Measurements from ENCODE around the gene RPS19. TPM values are rescaled to one million over a fixed set of nuclear protein-coding genes. Genes with fewer than 3 reads are reported as not detected.
"Not testable (repeated sequence)": the region's sequence is repeated elsewhere in the genome, so short reads cannot be mapped to it uniquely, and the experiment has no call there.

RPS19 gene
- total RNA-seq, 1 donor from 2014 or later, result 665 TPM

DNA sequence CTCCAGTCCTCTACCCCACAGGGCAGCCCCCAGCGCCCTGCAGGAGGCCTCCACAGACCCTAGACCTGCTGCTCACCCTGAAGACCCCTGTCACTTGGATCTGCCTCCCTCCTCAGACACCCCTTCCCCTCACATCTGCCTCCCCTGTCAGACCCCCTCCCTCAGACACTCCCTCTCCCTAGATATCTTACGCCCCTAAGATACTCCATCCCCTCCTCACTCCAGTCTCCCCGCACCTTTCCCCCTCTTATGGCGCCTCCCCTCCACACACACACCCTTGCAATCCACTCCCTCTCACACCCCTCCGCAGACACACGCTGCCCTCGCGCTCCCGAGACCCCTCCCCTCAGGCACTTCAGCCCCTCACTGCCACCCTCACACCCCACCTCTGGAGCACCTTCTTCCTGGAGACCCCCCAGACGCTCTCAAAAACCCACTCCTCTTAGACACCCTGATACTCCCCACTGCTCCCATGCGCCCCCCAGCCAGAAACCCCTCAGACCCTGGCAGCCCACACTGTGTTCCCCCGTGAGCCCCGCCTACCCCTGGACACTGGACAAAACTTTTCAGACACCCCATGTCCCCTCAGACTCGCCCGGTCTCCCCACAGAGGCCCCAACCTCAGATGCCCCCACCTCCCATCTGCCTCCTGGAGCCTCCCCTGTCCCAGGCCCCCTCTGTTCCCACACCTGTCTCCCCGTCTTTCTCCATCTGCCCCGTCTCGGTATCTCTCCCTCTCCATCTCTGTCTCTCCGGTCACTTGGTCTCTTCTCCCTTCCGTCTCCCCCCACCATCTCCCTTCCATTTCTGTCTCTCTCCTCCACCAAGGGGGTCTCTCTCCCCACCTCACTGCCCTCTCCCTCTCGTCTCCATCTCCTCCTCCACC, 53.7 kb downstream of the RPS19 start:
- no peak for DNase-seq (ENCODE audit: low read depth, low spot score)

DNA sequence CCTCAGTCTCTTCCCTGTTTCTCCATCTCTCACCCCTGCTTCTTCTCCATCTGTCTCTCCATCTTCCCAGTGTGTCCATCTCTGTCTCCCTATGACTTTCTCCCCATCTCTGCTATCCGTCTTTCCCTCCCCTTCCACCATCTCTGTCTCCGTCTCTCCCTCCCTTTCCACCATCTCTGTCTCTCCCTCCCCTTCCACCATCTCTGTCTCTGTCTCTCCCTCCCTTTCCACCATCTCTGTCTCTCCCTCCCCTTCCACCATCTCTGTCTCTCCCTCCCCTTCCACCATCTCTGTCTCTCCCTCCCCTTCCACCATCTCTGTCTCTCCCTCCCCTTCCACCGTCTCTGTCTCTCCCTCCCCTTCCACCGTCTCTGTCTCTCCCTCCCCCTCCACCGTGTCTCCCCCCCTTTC, 54.4 kb downstream of the RPS19 start:
- DNase-seq (ENCODE audit: low read depth, low spot score), result not testable (repeated sequence)

DNA sequence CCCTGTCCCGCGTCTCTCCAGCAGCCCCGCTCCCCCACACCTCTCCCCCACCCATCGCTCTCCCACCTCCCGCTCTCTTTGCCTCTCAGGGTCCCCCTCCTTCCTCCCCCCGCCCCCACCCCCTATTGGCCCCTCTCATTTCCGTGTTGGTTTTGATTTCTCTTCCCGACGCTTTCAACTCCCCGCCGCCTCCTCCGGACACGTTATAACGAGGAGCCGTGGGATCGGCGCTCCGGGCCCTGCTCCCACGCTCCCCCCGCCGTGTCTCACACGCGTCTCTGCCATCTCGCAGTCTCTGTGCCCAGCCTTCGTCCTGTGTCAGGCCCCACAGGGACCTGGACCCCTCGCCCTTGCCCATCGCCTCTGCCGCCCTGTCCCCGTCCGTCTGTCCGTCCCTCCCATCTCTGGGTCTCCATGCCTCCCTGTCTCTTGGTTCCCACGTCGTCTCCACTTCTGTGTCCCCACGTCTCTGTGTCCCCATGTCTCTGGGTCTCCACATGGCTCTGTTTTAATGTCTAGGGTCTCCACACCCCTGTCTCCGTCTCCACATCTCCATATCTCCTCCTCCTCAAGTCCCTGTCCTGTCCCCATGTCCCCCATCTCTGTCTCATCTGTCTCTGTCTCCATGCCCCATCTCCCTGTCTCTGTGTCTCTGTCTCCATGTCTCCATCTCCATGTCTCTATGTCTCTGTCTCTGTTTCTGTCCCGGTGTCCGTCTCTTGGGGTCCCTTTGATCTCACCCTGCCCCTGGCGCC, 55.1 kb downstream of the RPS19 start:
- DNase-seq (ENCODE audit: low read depth, low spot score), result no peak

DNA sequence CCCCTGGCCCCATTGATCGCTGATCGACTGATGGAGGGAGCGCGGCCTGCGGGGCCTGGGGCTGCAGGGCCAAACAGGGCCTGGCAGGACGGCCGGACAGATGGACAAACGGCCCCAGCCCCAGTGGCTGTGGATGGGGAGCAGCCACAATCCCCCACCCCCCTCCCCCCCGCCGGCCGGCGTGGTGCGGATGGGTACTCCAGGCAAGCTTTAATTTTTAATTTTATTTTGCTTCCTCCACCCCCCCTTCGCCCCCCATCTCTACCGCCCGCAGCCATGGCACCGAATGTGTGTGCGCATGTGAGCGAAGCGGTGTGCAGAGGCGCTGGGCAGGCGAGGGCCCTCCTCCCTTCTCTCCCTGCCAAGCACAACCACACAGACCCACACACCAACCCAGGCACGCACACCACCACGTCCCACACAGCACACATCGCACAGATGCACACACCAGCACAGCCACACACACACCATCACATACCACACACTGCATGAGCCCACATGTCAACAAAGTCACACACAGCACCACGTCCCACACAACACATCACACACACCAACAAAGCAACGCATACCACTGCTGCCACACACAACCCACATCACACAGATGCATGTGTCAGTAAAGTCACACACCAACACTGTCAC, 55.8 kb downstream of the RPS19 start:
- DNase-seq (ENCODE audit: low read depth, low spot score), result no peak

DNA sequence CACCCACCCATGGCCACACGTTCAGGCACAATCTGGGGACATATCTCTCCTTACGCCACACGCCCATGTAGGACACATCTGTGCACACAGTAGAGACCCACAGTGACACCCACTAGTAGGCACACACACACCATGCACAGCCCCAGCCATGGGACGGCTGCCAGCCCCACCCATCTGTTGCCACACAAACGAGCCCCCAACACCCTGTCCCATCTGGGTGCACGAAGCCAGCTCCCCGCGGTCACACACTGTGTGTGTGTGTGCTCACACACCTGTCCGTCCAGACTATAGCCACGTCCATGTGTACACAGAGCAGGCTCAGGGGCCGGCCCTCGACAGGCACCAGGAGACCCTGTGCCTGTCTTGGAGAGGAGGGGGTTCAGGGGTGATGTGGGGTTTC, 57.6 kb downstream of the RPS19 start:
- DNase-seq (ENCODE audit: low read depth, low spot score), result no peak

DNA sequence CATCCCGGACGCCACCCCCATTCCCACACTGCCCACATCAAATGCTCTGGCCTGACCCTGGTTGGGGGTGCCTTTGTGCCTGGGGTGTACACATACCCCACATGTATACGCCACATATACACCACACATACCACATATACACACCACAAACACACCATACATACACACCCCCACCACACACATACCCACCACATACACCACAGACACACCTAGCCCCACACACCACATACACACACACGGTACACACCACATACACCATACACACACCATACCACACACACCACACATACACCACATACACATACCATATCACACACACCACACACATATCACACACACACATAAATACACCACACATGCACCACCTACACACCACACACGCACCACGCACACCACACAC, 58.0 kb downstream of the RPS19 start:
- no peak for DNase-seq (ENCODE audit: low read depth, low spot score)

DNA sequence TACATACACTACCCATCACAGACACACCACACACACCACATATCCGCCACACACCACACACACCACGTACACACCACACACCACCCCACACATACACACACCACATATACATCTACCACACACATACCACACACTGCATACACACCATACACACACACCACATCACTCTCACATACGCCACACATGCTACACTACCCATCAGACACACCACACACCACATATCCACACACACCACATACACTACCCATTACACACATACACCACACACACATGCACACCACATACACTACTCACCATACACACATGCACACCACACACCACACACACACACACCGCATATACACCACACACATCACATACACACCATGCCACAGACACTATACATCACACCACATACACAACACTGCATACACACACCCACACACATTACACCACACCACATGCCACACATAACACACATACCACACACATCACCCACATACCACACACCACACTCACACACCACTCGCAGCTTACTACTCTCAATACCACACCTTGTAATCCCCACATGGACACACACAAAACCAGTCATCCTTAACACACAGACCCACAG, 58.7 kb downstream of the RPS19 start:
- DNase-seq (ENCODE audit: low read depth, low spot score), result no peak

DNA sequence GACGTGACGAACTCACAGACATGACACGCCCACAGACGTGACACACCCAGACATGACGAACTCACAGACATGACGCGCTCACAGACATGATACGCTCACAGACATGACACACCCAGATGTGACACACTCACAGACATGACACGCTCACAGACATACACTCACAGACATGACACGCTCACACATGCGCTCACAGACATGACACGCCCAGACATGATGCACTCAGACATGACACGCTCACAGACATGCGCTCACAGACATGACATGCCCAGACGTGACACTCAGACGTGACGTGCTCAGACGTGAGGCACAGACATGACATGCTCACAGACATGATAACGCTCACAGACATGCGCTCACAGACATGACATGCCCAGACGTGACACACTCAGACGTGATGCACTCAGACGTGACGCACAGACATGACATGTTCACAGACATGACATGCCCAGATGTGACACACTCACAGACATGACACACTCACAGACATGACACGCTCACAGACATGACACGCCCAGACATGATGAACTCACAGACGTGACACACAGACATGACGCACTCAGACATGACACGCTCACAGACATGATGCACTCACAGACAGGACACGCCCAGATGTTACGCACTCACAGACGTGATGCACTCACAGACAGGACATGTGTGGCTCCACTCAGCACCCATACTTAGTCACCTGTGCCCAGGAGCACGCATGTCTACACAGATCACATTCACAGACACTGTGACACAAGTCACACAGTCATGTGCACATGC, 60.1 kb downstream of the RPS19 start:
- DNase-seq (ENCODE audit: low read depth, low spot score), result no peak

DNA sequence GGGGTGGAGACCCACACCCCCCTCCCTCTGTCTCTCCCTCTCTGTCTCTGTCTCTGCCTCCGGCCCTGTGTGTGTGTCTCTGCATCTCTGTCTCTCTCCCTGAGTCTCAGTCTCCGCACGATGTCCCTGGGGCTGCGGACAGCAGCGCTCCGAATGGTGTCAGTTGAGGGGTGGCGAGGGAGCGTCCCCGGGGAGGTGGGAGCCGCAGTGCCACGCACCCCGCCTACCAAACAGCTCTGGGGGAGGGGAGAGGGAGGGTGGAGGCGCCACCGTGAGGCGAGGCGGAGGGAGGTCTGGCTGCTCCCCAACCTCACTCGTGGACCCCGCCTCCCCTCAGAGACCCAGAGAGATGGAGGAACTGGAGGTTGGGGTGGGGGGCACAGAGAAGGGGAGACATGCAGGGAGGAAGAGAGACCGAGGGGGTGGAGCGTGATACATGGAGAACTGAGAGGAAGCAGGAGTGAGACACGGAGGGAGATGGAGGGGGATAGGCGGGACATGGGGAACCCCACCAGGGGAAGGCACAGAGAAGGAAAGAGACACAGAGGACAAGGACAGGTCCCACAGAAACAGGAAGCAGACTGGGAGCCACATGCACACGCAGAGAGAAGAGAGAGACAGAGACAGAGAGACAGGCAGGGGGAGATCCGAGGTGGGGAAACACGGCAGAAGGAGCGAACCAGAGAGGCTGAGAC, 61.0 kb downstream of the RPS19 start:
- no peak for DNase-seq (ENCODE audit: low read depth, low spot score)

DNA sequence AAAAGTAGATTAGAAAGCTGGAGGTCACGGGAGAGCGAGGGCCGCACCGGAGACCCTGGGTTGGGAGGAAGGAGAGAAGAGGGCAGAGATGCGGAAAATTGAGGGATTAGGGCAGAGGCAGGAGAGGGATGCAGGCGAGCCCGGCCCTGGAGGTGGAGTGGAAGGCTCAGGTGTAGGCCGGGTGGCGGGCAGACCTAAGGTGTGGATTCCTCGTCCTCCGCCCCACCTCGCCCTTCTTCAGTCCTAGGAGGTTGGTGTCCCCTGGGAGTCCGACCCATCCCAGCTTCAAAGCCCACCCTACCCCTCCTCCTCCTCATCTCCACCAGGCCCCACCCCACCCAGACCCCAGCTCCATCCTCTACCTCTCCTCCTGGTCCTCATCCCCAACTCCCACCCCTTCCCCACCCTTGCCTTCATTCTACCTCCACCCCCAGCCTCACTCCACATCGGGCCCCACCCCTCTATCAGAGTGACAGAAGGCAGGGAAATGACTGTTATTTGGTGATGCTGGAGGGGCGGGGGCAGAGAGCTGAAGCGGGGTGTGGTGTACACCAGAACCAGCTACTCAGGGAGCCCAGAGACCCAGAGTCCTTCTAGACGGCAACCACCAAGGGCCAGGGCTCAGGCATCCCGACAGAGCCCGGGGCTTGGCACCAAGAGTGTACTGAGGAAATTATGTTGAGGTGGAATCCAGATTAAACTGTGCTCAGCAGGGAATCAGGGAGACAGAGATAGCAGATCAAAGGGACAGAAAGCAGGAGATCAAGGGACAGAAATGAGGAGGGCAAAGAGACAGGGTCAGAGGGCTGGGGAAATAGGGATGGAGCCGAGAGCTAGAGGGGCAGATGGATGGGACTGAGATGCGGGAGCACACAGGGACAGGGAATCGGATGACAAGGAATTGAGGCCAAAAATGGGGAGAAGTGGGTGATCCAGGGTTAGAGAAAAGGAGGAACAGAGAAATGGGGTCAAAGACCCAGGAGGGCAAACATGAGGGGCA, 61.8 kb downstream of the RPS19 start:
- no peak for DNase-seq (ENCODE audit: low read depth, low spot score)

Other genes starting within 250 kb of the RPS19 start
- gene CEACAM4, start 233.2 kb upstream of the RPS19 start, total RNA-seq, result not detected in 2 replicates
- not detected in 2 replicates for gene CEACAM7, start 172.0 kb upstream of the RPS19 start, total RNA-seq
- not detected in 2 replicates for gene CEACAM5, start 151.6 kb upstream of the RPS19 start, total RNA-seq
- not detected in 2 replicates for gene CEACAM6, start 104.7 kb upstream of the RPS19 start, total RNA-seq
- not detected in 2 replicates for gene CEACAM3, start 63.7 kb upstream of the RPS19 start, total RNA-seq
- gene LYPD4, start 15.6 kb upstream of the RPS19 start, total RNA-seq, result not detected in 2 replicates
- not detected in 2 replicates for gene DMRTC2, start 15.2 kb upstream of the RPS19 start, total RNA-seq
- gene CD79A, start 17.0 kb downstream of the RPS19 start, total RNA-seq, result not detected in 2 replicates
- gene ARHGEF1, start 22.9 kb downstream of the RPS19 start, total RNA-seq, result 46.3 and 53.8 TPM in 2 replicates
- gene ERFL, start 68.2 kb downstream of the RPS19 start, total RNA-seq, result not detected in 2 replicates
- gene RABAC1, start 99.1 kb downstream of the RPS19 start, total RNA-seq, result 95.2 and 157 TPM in 2 replicates
- gene ATP1A3, start 134.0 kb downstream of the RPS19 start, total RNA-seq, result 0.07 TPM in 1 of 2 replicates, not detected in the other
- 2.2 and 5.7 TPM in 2 replicates for gene GRIK5, start 210.0 kb downstream of the RPS19 start, total RNA-seq
- gene ZNF574, start 215.9 kb downstream of the RPS19 start, total RNA-seq, result 11.9 and 15.1 TPM in 2 replicates

Measured in pulmonary artery endothelial cell (primary cell).